ENCODE measurements around the gene EDN1. TPM values are rescaled to one million over a fixed set of nuclear protein-coding genes. Genes with fewer than 3 reads are reported as not detected.

EDN1 gene
- total and polyA plus RNA-seq, 3 donors from 2014 or later: 6.4 to 18.4 (median 12.8) TPM

DNA sequence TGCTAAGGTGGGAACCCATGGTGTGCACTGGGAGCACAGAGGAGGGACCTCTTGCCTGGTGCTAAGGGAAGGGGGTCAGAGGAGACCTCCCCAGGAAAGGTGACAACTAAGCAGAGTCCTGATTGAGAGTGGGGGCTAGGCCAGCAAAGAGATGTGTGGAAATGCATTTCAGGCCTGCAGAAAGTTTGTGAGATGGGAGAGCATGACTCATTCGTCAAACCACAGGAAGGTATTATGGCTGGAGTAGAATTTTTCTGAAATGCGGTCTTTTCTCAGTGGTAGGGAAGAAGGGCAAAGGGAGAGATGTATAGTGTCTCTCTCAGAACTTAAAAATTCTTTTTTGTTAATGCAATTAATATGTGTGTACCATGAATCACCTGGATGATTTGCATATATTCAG lies 23.6 kb upstream of the EDN1 start:
- intact Hi-C loops (cut with DNase I; ENCODE audit: low total_unique reads): no loop called here
- TF ChIP-seq, protein P1, sequence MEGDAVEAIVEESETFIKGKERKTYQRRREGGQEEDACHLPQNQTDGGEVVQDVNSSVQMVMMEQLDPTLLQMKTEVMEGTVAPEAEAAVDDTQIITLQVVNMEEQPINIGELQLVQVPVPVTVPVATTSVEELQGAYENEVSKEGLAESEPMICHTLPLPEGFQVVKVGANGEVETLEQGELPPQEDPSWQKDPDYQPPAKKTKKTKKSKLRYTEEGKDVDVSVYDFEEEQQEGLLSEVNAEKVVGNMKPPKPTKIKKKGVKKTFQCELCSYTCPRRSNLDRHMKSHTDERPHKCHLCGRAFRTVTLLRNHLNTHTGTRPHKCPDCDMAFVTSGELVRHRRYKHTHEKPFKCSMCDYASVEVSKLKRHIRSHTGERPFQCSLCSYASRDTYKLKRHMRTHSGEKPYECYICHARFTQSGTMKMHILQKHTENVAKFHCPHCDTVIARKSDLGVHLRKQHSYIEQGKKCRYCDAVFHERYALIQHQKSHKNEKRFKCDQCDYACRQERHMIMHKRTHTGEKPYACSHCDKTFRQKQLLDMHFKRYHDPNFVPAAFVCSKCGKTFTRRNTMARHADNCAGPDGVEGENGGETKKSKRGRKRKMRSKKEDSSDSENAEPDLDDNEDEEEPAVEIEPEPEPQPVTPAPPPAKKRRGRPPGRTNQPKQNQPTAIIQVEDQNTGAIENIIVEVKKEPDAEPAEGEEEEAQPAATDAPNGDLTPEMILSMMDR (IDR thresholded peaks at IDR 0.05): no peak
- TF ChIP-seq POLR2A (IDR thresholded peaks at IDR 0.05): no peak
- no peak overlapping the region for H3K4me3 ChIP-seq
- no peaks in the 10 kb centered on the region for H3K36me3 ChIP-seq (ENCODE audit: low read depth, missing control alignments)
- WGBS, 2 donors: 86 to 89% methylated on average over 2 of the region's 2 CpGs
- H3K27ac ChIP-seq: no peak overlapping the region
- no peaks in the 10 kb centered on the region for H3K9me3 ChIP-seq
- no peaks in the 10 kb centered on the region for H3K27me3 ChIP-seq
- no peak for DNase-seq
- H3K4me1 ChIP-seq: peaks cover 8% of the 10 kb centered on the region

DNA sequence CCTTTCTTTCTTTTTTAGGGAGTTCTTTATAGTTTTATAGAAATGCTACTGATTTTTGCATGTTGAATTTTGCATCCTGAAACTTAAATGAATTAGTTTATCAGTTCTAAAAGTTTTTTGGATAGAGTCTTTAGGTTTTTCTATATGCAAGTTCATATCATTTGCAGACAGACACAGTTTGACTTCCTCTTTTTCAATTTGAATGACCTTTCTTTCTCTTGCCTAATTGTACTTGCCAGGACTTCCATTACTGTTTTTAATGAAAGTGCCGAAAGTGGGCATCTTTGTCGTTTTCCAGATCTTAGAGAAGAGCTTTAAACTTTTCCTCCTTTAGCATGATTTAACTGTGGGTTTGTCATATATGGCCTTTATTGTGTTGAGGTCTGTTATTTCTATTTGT lies 21.1 kb upstream of the EDN1 start:
- TF ChIP-seq, protein P1 (IDR thresholded peaks at IDR 0.05): no peak
- TF ChIP-seq POLR2A (IDR thresholded peaks at IDR 0.05): no peak
- no peaks in the 10 kb centered on the region for H3K4me1 ChIP-seq
- intact Hi-C loops (cut with DNase I; ENCODE audit: low total_unique reads): no loop called here
- no peaks in the 10 kb centered on the region for H3K9me3 ChIP-seq
- H3K4me3 ChIP-seq: no peak overlapping the region
- H3K27me3 ChIP-seq: no peaks in the 10 kb centered on the region
- WGBS, 2 donors: 81 to 85% methylated on average over 2 of the region's 2 CpGs
- H3K36me3 ChIP-seq (ENCODE audit: low read depth, missing control alignments): no peaks in the 10 kb centered on the region
- no peak for DNase-seq
- H3K27ac ChIP-seq: no peak overlapping the region

DNA sequence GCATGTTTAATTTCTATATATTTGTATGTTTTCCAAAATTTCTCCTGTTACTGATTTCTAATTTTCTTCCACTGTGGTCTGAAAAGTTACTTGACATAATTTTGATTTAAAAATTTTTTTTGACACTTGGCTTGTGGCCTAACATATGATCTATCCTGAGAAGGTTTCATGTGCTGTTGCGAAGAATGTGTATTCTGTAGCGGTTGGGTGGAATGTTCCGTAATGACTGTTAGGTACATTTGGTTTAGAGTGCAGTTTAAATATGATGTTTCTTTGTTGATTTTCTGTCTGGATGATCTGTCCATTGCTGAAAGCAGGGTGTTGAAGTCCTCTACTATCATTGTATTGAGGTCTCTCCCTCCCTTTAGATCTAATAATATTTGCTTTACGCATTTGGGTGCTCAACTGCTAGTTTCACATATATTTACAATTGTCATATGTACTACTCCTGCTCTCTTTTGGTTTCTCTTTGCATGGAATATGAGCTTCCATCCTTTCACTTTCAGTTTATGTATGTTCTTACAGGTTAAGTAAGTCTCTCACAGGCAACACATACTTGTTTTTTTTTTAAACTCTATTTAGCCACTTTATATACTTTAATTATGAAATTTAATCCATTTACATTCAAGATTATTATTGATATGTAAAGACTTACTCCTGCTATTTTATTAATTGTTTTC lies 19.5 kb upstream of the EDN1 start:
- intact Hi-C loops (cut with DNase I; ENCODE audit: low total_unique reads): no loop called here
- 94 to 97% methylated on average over 4 of the region's 4 CpGs for WGBS, 2 donors
- no peak for DNase-seq
- no peak overlapping the region for H3K27ac ChIP-seq
- H3K9me3 ChIP-seq: no peaks in the 10 kb centered on the region
- H3K27me3 ChIP-seq: no peaks in the 10 kb centered on the region
- H3K4me1 ChIP-seq: no peaks in the 10 kb centered on the region
- TF ChIP-seq, protein P1 (IDR thresholded peaks at IDR 0.05): no peak
- no peak for TF ChIP-seq POLR2A (IDR thresholded peaks at IDR 0.05)
- H3K36me3 ChIP-seq (ENCODE audit: low read depth, missing control alignments): no peaks in the 10 kb centered on the region
- H3K4me3 ChIP-seq: no peak overlapping the region

DNA sequence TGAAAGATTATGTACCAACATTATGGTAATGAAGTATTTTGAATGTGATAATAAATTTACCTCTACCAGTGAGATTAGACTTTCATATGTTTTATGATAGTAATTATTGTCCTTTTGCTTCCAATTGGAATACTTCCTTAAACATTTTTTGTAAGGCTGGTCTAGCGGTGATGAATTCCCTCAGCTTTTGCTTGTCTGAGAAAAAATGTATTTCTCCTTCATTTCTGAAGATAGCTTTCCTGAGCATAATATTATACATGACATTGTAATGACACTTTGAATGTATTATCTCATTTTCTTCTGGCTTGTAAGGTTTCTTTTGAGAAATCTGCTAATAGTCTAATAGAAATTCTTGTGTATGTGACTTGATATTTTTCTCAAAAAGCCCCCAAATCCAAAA lies 18.6 kb upstream of the EDN1 start:
- Histone ChIP-seq H3K36me3 (ENCODE audit: low read depth, missing control alignments) (no peaks in the 10 kb centered on the region), H3K9me3 (no peaks in the 10 kb centered on the region), H3K27me3 (no peaks in the 10 kb centered on the region), H3K4me3 (no peak overlapping the region), H3K27ac (no peak overlapping the region), H3K4me1 (no peaks in the 10 kb centered on the region)
- TF ChIP-seq, protein P1 (IDR thresholded peaks at IDR 0.05): no peak
- TF ChIP-seq POLR2A (IDR thresholded peaks at IDR 0.05): no peak
- WGBS, 2 donors: 96 to 100% methylated on average over 1 of the region's 1 CpG
- intact Hi-C loops (cut with DNase I; ENCODE audit: low total_unique reads): no loop called here
- no peak for DNase-seq

DNA sequence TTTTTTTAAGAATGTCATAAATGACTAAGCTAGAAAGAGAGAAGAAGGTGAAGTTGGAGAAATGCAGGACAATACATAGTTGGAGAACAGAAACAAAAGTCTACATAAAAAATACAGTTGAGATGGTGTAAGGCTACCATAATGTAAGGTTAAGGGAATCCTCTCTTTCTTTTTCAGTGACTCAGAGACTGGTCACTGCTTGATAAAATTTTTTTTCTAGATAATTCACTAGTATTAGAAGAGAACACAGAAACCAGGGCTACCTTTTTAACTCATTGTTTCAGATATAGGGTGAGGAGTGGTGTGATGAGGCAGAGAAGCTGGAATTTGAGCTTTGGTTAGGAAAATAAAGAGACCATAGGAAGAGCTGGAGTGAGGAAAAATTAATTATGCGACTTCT lies 18.2 kb upstream of the EDN1 start:
- no peak overlapping the region for H3K4me3 ChIP-seq
- WGBS, 2 donors: 95 to 100% methylated on average over 1 of the region's 1 CpG
- intact Hi-C loops (cut with DNase I; ENCODE audit: low total_unique reads): no loop called here
- no peaks in the 10 kb centered on the region for H3K27me3 ChIP-seq
- H3K4me1 ChIP-seq: no peaks in the 10 kb centered on the region
- no peaks in the 10 kb centered on the region for H3K9me3 ChIP-seq
- H3K36me3 ChIP-seq (ENCODE audit: low read depth, missing control alignments): no peaks in the 10 kb centered on the region
- DNase-seq: no peak
- no peak for TF ChIP-seq POLR2A (IDR thresholded peaks at IDR 0.05)
- TF ChIP-seq, protein P1 (IDR thresholded peaks at IDR 0.05): no peak
- no peak overlapping the region for H3K27ac ChIP-seq

All from testis (tissue), 3 donors.